SU-DHL-6 (cell line): ENCODE results near the gene AHRR.

Source experiments
- H2AFZ ChIP-seq: fragments of 200-600 bp; sonication (generic); 2 replicates; pipeline ENCODE4 v1.6.1; 2014; ENCODE audit warnings: low read depth, mild to moderate bottlenecking, moderate library complexity, mixed read lengths, antibody characterized with exemption, low read length; ENCODE audit not compliant: severe bottlenecking
- H3F3A ChIP-seq: fragments of 200-600 bp; shearing (Covaris generic); 2 replicates; pipeline ENCODE4 v1.6.0; 2016; ENCODE audit warnings: antibody characterized with exemption, mild to moderate bottlenecking; ENCODE audit not compliant: insufficient read depth
- H3K27ac ChIP-seq: fragments of 200-600 bp; sonication (generic); 2 replicates; pipeline ENCODE4 v1.5.1; 2016; ENCODE audit warnings: low read depth, mild to moderate bottlenecking, low read length, moderate library complexity, mixed read lengths
- H3K27me3 ChIP-seq: fragments of 200-600 bp; sonication (generic), shearing (Covaris generic); 2 replicates; pipeline ENCODE4 v1.6.0; 2014; ENCODE audit warnings: mild to moderate bottlenecking, low read length
- H3K36me3 ChIP-seq: fragments of 200-600 bp; sonication (generic); 2 replicates; pipeline ENCODE4 v1.6.1; 2014; ENCODE audit warnings: mild to moderate bottlenecking, low read length, mixed read lengths
- H3K4me2 ChIP-seq: fragments of 300-600, 200-600 bp; shearing (Covaris generic), sonication (generic); 2 replicates; pipeline ENCODE4 v1.6.0; 2014; ENCODE audit warnings: low read length, low read depth, mild to moderate bottlenecking; ENCODE audit not compliant: poor library complexity, severe bottlenecking
- H3K4me3 ChIP-seq: fragments of 200-600 bp; sonication (generic); 2 replicates; pipeline ENCODE4 v1.5.1; 2014; ENCODE audit warnings: antibody characterized with exemption, low read length, mild to moderate bottlenecking, mixed read lengths; ENCODE audit not compliant: insufficient read depth, poor library complexity, severe bottlenecking
- H3K79me2 ChIP-seq: fragments of 200-600 bp; sonication (generic); 2 replicates; pipeline ENCODE4 v1.6.1; 2014; ENCODE audit warnings: mild to moderate bottlenecking, low read length, moderate library complexity; ENCODE audit not compliant: insufficient read depth
- H3K9ac ChIP-seq: fragments of 200-600 bp; sonication (generic); 2 replicates; pipeline ENCODE4 v1.7.0; 2014; ENCODE audit warnings: mild to moderate bottlenecking, low read length
- H3K9me2 ChIP-seq: fragments of 200-600 bp; sonication (generic); replicated peaks from 2 replicates; pipeline ENCODE4 v1.6.1; 2014; ENCODE audit warnings: low read length; ENCODE audit not compliant: insufficient read depth
- H3K9me3 ChIP-seq: fragments of 200-600 bp; sonication (generic); 2 replicates; pipeline ENCODE4 v1.6.1; 2014; ENCODE audit warnings: low read length, mixed read lengths; ENCODE audit not compliant: insufficient read depth
- H4K20me1 ChIP-seq: fragments of 200-600 bp; sonication (generic); 2 replicates; pipeline ENCODE4 v1.6.1; 2014; ENCODE audit warnings: low read depth, mild to moderate bottlenecking, antibody characterized with exemption, low read length, moderate library complexity, mixed read lengths
- EZH2phosphoT487 ChIP-seq: fragments of 200-600 bp; sonication (generic), shearing (Covaris generic); conservative IDR thresholded peaks from 2 replicates; pipeline ENCODE4 v1.6.1; 2018; ENCODE audit warnings: mild to moderate bottlenecking, antibody characterized with exemption, low read length, moderate library complexity, mixed read lengths
- TF ChIP-seq, protein P1 (sequence below): fragments of 200-600 bp; sonication (generic); IDR thresholded peaks from one replicate; pipeline ENCODE4 v1.5.1; 2017; ENCODE audit warnings: antibody characterized with exemption, mild to moderate bottlenecking, low read length, moderate library complexity; ENCODE audit not compliant: insufficient read depth, poor library complexity, severe bottlenecking

AHRR gene

GRCh38 chr5:436641-436975 is 115.1 kb downstream of the AHRR start:
- H2AFZ ChIP-seq, result no peak overlapping the region
- H3K36me3 ChIP-seq, result no peaks in the 10 kb centered on the region
- TF ChIP-seq, protein P1, sequence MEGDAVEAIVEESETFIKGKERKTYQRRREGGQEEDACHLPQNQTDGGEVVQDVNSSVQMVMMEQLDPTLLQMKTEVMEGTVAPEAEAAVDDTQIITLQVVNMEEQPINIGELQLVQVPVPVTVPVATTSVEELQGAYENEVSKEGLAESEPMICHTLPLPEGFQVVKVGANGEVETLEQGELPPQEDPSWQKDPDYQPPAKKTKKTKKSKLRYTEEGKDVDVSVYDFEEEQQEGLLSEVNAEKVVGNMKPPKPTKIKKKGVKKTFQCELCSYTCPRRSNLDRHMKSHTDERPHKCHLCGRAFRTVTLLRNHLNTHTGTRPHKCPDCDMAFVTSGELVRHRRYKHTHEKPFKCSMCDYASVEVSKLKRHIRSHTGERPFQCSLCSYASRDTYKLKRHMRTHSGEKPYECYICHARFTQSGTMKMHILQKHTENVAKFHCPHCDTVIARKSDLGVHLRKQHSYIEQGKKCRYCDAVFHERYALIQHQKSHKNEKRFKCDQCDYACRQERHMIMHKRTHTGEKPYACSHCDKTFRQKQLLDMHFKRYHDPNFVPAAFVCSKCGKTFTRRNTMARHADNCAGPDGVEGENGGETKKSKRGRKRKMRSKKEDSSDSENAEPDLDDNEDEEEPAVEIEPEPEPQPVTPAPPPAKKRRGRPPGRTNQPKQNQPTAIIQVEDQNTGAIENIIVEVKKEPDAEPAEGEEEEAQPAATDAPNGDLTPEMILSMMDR, result no peak
- TF ChIP-seq EZH2phosphoT487, result no peak
- no peak overlapping the region for H3K9ac ChIP-seq
- H3K4me3 ChIP-seq, result no peak overlapping the region
- H3K27me3 ChIP-seq, result no peaks in the 10 kb centered on the region
- H3K9me3 ChIP-seq, result no peaks in the 10 kb centered on the region
- no peaks in the 10 kb centered on the region for H4K20me1 ChIP-seq
- H3K79me2 ChIP-seq, result no peaks in the 10 kb centered on the region
- no peaks in the 10 kb centered on the region for H3K9me2 ChIP-seq
- H3K27ac ChIP-seq, result no peak overlapping the region
- H3F3A ChIP-seq, result no peaks in the 10 kb centered on the region
- no peak overlapping the region for H3K4me2 ChIP-seq

DNA sequence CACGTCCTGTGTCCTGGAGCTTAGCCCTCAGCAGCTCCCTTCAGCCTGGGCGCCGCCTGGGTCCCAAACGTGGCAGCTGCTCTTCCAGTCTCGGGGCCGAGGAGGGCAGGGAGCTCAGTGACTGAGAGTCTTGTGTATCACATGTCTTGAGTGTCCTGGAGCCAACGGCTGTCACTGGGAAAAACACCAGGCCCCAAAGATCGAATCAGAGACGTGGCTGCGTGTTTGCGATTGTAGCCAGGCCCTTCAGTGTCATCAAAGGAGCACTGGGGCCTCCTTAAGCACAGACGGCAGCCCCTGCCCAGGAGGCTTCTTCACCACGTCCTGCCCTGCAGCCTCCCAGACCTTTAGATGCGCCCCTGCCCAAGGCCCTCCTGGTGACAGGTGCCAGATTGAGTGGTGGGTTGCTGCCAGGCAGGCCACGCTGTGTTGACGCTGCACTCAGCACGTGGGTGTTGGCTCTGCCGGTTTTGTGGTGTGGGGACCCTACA is 115.8 kb downstream of the AHRR start:
- H3F3A ChIP-seq, result no peaks in the 10 kb centered on the region
- no peak overlapping the region for H2AFZ ChIP-seq
- H3K4me2 ChIP-seq, result no peak overlapping the region
- no peaks in the 10 kb centered on the region for H3K79me2 ChIP-seq
- H3K27me3 ChIP-seq, result no peaks in the 10 kb centered on the region
- no peak overlapping the region for H3K4me3 ChIP-seq
- no peaks in the 10 kb centered on the region for H3K9me2 ChIP-seq
- no peak overlapping the region for H3K27ac ChIP-seq
- TF ChIP-seq EZH2phosphoT487, result no peak
- TF ChIP-seq, protein P1, result no peak
- no peak overlapping the region for H3K9ac ChIP-seq
- H3K9me3 ChIP-seq, result no peaks in the 10 kb centered on the region
- no peaks in the 10 kb centered on the region for H4K20me1 ChIP-seq
- no peaks in the 10 kb centered on the region for H3K36me3 ChIP-seq

DNA sequence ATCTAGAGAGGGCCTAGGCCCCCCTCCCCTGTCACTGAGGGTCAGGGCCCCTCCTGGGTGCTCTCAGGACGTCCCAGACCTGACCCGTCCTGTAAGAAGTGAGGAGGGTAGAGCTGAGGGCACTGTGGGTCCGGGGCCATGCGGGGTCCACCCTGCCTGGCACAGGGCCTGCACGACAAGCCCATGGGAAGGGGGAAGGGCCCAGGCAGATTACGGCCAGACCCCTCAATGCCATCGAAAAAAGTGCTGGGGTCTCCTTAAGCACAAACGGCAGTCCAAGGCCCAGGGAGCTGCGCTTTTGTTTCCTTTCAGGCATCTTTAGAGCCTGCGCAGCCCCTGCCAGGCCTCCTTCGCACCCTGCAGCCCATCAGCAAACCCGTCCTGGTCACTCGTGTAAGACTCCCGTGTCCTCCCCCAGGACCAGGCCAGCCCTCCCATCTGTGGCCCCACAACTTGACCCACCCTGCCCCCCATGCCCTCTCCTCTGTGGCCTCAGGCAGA is 117.0 kb downstream of the AHRR start:
- Histone ChIP-seq H3F3A (no peaks in the 10 kb centered on the region), H3K27me3 (no peaks in the 10 kb centered on the region), H4K20me1 (no peaks in the 10 kb centered on the region), H3K36me3 (no peaks in the 10 kb centered on the region), H3K27ac (no peak overlapping the region), H3K4me3 (no peak overlapping the region), H3K9ac (no peak overlapping the region), H3K4me2 (no peak overlapping the region), H3K9me3 (no peaks in the 10 kb centered on the region), H3K79me2 (peaks cover 2% of the 10 kb centered on the region; the same call in 1 of the 2 replicates), H3K9me2 (no peaks in the 10 kb centered on the region), H2AFZ (no peak overlapping the region)
- no peak for TF ChIP-seq EZH2phosphoT487
- TF ChIP-seq, protein P1, result no peak
